Colonic mucosa (tissue), 4 donors: ENCODE data around the gene XRCC3. TPM values are rescaled to one million over a fixed set of nuclear protein-coding genes. Genes with fewer than 3 reads are reported as not detected.

Experiments
- DNase-seq: peaks from one replicate; pipeline ENCODE4 v3.0.0-alpha.2; 2020
- H3K27ac ChIP-seq: fragments of 200-600 bp; one replicate; pipeline ENCODE4 v1.8.0; 2021
- H3K27me3 ChIP-seq: fragments of 200-600 bp; one replicate; pipeline ENCODE4 v1.8.0; 2021
- H3K36me3 ChIP-seq: fragments of 200-600 bp; one replicate; pipeline ENCODE4 v1.8.0; 2021
- H3K4me1 ChIP-seq: fragments of 200-600 bp; one replicate; pipeline ENCODE4 v1.8.0; 2021; ENCODE audit warnings: mild to moderate bottlenecking
- H3K4me3 ChIP-seq: fragments of 200-600 bp; one replicate; pipeline ENCODE4 v1.8.0; 2021
- H3K9ac ChIP-seq, 2 donors: one replicate each; pipeline ENCODE4 v1.7.0; 2013; ENCODE audit warnings: control low read depth in 2 of 2, low read depth in 2 of 2, low read length in 2 of 2
- H3K9me3 ChIP-seq: fragments of 200-600 bp; one replicate; pipeline ENCODE4 v1.8.0; 2021
- CTCF ChIP-seq: fragments of 200-600 bp; IDR thresholded peaks from one replicate; pipeline ENCODE4 v1.8.0; 2022; ENCODE audit warnings: antibody characterized with exemption, mild to moderate bottlenecking
- intact Hi-C: fragments of 100-400 bp; cut with DNase I; formaldehyde crosslinking; loops from one replicate; pipeline ENCODE4 v1.14.1; 2022
- total RNA-seq, 2 donors: library from RNA; stranded (reverse); fragmentation: NEBNext Ultra II Directional in 1 of 2; extraction: Animal tissue kit (Norgen Biotek cat#: 25700) in 1 of 2; gene quantifications; one replicate each; pipeline ENCODE4 v1.2.1, GENCODE V29; 2021
- donor health status: healthy.
- donor health status: DM: no; HTN: no; CAD: no.
- donor health status: DM: no; HTN: no; CAD: no.

XRCC3 gene
- total RNA-seq, 2 donors from 2014 or later = 8.3 to 70.0 TPM

GRCh38 chr14:103651585-103651984, 63.7 kb downstream of the XRCC3 start:
- H3K27ac ChIP-seq = no peak overlapping the region
- H3K4me1 ChIP-seq = no peaks in the 10 kb centered on the region
- TF ChIP-seq CTCF = no peak
- H3K9ac ChIP-seq = no peak overlapping the region
- H3K27me3 ChIP-seq = no peaks in the 10 kb centered on the region
- intact Hi-C loops = no loop called here
- H3K36me3 ChIP-seq = no peaks in the 10 kb centered on the region
- no peaks in the 10 kb centered on the region for H3K9me3 ChIP-seq
- DNase-seq = no peak
- H3K4me3 ChIP-seq = no peak overlapping the region

GRCh38 chr14:103650213-103650612, 65.0 kb downstream of the XRCC3 start:
- intact Hi-C loops = no loop called here
- Histone ChIP-seq H3K4me1 (no peaks in the 10 kb centered on the region), H3K9ac (no peak overlapping the region), H3K9me3 (no peaks in the 10 kb centered on the region), H3K27me3 (no peaks in the 10 kb centered on the region), H3K27ac (no peak overlapping the region), H3K4me3 (no peak overlapping the region), H3K36me3 (no peaks in the 10 kb centered on the region)
- no peak for TF ChIP-seq CTCF
- no peak for DNase-seq

GRCh38 chr14:103649001-103649400, 66.2 kb downstream of the XRCC3 start:
- TF ChIP-seq CTCF = no peak
- Histone ChIP-seq H3K9ac (no peak overlapping the region), H3K4me3 (no peak overlapping the region), H3K27me3 (no peaks in the 10 kb centered on the region), H3K27ac (no peak overlapping the region), H3K36me3 (no peaks in the 10 kb centered on the region), H3K9me3 (no peaks in the 10 kb centered on the region), H3K4me1 (no peaks in the 10 kb centered on the region)
- intact Hi-C loops = no loop called here
- DNase-seq = no peak

Other genes starting within 250 kb of the XRCC3 start
- 1,000 to 10,000 TPM; 1,501 to 4,641 TPM for gene CKB, start 192.6 kb downstream of the XRCC3 start, total RNA-seq
- 10 to 100 TPM in 1 of 2 donors, 1 to 10 TPM in 1; 10.0 to 17.8 TPM for gene TRMT61A, start 186.3 kb downstream of the XRCC3 start, total RNA-seq
- gene BAG5, start 152.8 kb downstream of the XRCC3 start, total RNA-seq = 10 to 100 TPM; 26.8 to 29.7 TPM
- gene COA8, start 152.5 kb downstream of the XRCC3 start, total RNA-seq = 10 to 100 TPM; 37.1 to 41.5 TPM
- gene KLC1, start 86.2 kb downstream of the XRCC3 start, total RNA-seq = 100 to 1,000 TPM in 1 of 2 donors, 10 to 100 TPM in 1; 78.1 to 112 TPM
- 10 to 100 TPM; 49.3 to 68.9 TPM for gene ZFYVE21, start 359 bp upstream of the XRCC3 start, total RNA-seq
- 10 to 100 TPM; 41.1 to 48.3 TPM for gene PPP1R13B, start 132.1 kb upstream of the XRCC3 start, total RNA-seq
- 1 to 10 TPM in 1 of 2 donors, under 1 TPM in 1; 0.44 to 1.1 TPM for gene TDRD9, start 213.0 kb upstream of the XRCC3 start, total RNA-seq
- gene RD3L, start 227.1 kb upstream of the XRCC3 start, total RNA-seq = not detected